Ammon's horn (tissue), 1 donor: ENCODE results near the gene EFHC1.

Experiments used
- DNase-seq: peaks from one replicate; pipeline ENCODE4 v3.0.0-alpha.2; 2016; ENCODE audit warnings: low spot score

EFHC1 gene

DNA sequence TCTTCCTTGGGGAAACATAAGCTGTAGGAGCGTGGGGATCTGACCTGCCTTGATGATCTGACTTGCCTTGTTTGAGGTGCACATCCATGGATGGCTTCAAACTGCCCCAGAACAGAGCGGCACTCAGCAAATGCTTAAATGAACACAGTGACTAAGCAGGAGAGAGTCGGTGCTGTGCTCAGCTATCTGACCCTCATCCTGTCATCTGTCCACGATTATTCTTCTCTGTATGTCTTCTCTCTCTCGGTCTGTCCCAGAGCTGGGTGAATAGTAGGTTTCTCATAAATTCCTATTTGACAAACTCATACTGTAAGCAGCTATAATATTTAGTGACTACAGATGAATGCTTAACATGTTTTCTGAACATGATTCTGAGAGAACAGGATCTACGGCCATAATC is 119.5 kb downstream of the EFHC1 start:
- DNase-seq = no peak

DNA sequence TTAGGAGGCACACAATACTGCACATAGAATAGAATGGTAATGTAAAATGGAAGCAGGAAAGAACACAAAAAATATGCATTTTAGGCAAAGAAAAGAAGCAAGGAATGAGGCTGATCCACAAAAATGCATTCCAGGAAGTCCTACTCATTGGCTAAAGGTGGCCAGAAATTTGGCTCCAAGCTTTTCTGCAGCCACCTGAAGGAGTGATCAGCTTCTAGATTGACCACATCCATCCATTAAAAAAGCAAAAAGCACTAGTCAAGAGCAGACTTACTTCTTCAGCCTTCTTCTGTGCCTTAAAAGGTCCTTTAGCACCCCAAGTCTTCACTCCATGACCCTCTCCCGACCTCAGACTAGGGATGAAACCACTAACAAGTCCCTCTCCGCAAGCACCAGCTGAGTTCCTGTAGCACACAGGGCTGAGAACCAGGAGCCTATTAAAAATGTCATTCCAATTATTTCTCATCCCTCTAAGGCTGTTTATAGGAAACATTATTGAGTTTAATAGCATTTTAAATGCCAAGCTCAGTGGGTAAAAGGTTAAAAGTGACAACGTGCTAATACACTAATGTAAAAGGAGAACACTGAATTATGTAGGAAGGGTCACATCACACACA is 120.3 kb downstream of the EFHC1 start:
- DNase-seq = no peak

DNA sequence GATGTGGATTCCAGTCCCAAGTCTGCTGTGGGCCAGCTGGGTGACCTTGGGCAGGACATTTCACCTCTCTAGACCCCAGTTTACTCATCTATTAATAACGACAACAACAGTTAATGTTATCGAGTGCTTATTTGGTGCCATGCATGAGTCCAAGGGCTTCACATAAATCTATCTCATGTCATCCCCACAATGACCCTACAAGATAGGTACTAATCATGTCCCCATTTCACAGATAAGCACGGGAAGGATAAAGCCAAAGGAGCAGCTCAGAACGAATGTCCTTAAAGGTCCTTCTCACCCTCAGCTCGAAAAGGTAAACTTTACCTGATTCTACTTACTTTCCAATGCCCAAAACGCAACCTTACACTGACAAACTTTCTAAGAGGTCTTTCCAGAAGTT is 121.0 kb downstream of the EFHC1 start:
- no peak for DNase-seq

- no peak for DNase-seq
These were observed 123.1 kb downstream of the EFHC1 start for GRCh38 chr6:52543262-52543661.

DNA sequence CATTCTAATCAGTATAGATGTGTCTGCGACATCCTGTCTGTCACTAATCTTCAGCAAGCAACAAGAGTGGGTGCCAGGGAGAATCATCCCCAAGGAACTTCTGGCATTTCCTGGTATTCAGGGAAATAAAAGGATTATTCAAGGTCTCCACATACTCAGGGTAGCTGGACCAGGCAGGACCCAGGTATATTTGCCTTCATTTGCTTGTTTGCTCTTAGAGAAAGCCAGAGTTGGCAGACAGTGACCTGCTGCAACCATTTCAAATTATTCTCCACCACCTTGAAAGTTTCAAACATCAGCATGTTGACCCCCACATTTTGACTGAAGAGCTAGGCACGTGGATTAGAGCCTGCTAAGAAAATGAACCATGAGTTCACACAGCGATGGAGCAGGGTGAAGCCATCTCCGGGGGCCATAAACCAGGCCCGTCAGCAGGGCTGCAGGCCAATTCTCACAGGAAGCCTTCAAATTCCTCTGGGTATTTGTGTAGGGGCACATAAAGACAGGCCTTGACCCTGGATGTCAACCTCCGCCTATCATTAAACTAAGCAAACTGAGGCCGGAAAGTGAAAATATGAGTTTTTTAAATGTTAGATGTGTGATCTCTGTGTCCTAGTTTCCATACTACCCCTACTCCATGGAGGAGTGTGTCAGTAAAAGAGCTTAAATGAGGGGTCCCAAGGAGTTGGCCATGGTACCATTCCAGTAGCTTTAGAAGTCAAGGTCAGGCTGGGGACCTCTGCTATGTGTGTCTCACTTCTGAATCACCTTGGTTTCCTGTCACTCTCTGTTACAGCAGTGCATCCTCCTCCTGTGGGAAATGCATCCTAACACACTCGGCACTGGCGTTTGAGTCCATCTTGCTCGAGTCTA is 123.8 kb downstream of the EFHC1 start:
- DNase-seq = no peak

DNA sequence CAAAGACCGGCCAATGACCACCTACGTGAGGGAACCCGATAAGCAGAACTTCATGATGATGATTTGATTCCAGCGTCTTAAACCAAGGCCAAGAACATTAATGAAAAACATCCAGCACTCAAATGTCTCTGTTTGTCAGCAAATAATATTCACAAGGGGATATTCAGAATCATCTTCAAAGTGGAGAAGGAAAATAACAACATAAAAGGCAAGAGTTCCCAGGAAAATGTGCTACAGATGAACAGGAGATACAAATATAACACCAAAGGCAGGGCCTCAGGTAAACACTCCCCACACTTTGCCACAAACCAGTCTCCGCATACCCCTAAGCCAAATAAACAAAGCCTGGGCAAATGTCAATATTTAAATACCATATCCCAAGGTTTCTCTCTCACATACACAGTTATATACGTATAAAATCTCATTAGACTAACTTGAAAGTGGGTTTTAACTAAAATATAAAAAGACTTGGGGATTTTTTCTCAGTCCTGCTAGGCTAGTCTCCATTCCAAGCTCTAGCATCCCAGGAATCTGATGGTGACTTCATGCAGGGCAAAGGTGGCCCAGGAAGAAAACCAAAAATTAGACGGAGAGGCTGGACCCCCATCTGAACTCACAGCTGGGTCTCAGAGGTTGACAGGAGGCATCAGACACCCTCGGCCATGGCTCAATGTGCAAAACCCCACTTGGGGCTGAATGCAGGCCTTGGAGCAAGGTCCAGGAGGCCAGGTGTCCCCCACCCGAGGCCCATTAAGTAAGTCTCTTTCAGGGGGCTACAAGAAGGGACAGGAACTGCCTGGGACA is 124.7 kb downstream of the EFHC1 start:
- no peak for DNase-seq

DNA sequence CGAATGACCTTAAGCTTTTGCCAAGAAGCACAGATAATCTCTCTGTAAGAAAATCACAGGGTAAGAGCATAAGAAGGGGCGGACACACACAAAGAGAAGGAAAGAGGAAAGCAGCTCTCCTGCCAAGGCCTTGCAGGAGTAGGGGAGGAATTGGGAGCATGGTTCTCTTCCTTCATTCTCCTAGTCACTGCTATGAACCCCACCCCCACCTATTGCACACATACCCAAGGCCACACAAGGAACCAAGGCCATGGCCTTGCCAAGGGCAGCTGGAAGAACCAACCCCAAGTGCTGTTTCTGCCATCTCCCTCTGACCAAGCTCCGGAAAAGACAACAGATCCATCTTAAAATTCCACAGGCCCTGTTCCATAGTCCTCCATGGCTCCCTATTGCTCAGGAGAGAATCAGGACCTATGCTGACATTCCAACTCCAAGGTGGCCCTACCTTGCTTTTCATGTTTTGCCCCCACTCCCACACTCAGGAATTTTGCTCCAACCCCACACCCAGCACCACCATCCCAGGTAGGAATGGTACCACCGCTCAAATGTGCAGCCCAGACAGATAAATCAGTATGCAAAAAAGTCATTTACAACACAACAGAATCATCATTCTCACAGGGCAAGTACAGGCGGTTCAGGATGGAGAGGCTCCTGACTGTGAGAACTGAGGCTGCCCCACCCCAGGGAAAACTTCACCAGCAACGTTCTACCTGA is 125.4 kb downstream of the EFHC1 start:
- no peak for DNase-seq

GRCh38 chr6:52546192-52546591 is 126.0 kb downstream of the EFHC1 start:
- DNase-seq = no peak

GRCh38 chr6:52546678-52547077 is 126.5 kb downstream of the EFHC1 start:
- no peak for DNase-seq

DNA sequence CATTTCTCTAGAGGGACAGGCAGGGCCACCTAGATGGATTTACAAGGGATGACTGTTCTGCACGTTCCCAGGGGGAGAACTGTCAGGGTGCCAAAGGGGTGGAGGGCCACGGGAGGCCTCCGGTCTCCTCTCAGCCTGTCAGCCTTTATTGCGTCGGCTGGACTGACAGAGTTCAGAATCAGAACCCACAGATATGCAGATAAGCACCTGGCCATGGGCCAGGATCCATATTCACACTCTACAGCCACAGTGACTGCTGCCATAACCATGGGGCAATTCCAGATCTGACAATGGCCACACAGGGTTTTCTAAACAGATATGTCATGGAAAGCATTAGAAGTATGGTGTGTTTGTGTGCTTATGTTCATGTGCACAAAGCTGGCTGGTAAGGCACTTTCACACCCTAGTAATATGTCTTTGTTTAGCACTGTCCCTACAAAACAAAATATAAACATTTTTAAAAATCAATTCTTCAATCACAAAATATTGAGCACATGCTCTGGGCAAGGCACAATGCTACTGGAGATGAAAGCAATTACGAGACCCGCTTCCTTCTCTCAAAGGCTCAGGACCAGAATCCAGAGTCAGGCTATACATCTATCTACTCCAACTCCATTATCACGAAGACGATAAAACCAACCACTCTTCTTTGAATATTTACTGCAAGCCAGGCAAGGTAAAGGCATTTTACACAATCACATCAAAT is 127.7 kb downstream of the EFHC1 start:
- DNase-seq = no peak

DNA sequence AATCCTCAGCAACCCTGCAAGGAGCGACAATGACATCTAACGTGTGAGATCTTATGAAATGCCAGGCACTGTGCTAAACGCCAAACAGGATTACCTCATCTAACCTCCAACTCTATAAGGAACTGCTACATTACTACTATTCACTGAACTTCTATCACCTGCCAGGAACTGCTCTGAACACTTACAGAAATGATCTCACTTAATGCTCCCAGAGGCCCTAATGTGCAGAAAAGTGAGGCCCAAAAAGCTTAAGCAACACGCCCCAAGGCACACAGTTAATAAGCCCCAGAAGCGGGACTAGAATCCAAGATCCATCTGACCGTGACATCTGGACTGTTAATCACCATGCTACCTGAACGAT is 128.2 kb downstream of the EFHC1 start:
- no peak for DNase-seq

DNA sequence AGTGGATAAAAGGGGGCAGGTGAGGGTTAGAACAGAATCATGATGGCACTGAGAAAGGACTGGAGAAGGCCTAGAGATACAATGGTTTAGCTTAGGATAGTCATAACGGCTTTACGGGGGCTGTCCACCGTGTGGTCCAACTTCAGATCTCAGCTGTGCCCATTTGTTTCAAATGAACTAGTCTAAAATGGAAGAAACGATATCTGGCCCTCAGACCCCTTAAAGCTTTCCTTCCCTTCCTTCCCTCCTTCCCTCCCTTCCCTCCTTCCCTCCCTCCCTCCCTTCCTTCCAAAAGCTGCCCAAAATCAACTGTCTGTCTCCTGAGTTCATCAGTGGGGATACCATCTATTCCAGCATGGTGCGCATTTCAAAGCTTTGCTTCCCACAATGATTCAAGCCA is 128.9 kb downstream of the EFHC1 start:
- no peak for DNase-seq

DNA sequence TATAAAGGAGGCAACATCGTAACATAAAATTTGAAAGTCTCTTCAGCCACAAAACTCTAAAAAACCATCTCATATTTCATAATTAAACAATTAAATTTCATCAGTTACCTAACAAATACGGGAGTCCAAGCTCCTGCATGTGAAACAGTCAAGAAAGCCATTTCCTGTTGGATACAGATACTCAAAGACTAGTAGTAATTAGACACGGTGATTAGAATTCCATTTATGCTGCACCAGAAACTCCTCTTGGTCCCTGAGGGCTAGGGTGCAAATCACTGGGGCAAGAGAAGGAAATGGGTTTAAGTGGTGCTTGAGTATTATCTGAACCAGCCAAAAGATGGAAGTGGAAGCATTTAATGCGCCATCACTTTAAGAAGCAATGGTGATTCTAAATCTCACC is 129.3 kb downstream of the EFHC1 start:
- no peak for DNase-seq

DNA sequence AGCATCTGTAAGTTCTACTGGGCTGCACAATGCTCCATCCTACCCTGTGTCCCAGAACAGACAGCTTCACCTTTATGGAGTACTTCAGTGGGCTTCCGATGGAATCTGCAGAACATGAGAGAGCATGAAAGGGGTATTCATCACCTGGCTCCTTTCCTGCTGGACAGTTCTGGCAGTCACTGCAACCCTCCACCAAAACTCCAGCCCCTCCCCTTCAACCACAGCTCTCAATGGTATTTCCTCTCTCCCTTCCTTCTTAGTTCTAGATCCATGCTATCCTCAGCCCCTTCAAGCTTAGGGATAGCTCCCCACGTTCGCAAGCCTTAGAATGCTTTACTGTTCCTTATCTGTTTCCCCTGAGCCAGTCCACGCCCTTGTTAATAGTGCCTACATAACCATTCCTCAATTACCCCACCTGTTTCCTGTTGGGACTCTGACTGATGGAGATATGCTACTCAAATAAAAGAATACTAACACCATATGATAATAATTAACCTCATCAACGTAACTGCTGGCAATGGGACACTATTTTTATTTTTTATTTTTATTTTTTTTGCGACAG is 130.0 kb downstream of the EFHC1 start:
- DNase-seq = no peak

DNA sequence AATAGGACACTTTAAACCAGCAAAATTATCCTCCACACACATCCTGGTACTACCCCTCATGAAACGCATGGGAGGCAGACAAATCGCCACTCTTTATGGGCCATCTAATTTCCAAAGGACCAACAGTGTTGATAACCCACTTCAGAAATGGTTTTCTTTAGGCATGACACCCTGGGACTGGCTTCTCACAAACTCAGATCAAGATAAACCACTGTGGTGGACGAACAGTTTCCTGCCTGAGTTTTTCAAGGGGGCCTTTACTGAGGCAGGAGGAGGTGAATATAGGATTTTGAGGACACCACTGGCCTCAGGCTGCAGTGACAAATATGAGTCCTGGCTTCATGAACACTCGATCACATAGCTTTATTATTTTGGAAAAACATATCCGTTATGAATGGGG is 130.7 kb downstream of the EFHC1 start:
- no peak for DNase-seq

DNA sequence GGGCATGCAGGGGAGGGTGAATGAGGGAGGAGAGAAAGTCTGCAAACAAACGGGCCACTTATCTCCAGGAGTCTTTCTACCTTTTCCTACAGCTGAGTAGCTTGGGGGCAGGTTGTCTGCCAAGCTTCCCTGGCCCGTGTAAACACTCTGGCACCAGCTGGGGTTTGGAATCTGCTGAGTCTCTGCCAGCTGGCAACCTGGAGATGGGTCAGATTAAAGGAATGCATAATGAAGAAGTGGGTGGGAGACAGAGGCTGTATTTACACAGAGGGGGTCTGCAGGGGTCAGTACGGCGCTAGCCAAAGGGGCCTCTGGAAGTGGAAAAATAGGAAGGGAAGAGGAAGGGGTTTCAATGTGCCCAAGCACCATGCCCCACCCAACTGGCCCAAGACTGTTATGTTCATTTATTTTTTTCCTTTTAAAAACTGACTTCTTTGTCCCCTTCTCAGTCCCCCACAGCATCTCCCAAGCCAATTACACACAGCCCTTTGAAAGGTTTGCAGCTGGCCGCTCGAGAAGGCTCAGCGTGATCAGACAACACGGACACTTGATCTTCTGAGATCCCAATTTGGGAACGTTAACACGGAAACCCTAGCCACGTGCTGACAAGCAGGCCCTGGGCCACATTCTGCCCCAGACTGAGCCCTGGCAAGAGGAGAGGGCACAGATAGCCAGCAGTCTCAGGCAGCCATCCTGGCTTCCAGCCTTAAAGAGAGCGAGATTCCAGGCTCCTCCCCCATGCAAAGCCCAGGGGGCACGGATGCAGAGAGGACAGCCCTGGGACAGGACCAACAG is 131.5 kb downstream of the EFHC1 start:
- DNase-seq = peak; percentile 53

GRCh38 chr6:52552278-52552643 is 132.1 kb downstream of the EFHC1 start:
- no peak for DNase-seq

- DNase-seq = no peak
These were observed 133.0 kb downstream of the EFHC1 start for GRCh38 chr6:52553158-52553557.

- no peak for DNase-seq
These were observed 133.6 kb downstream of the EFHC1 start for GRCh38 chr6:52553719-52554118.

- no peak for DNase-seq
These were observed 134.6 kb downstream of the EFHC1 start for GRCh38 chr6:52554684-52555280.
